ENCODE results near the gene PSMA1.

Gene PSMA1

GRCh38 chr11:14529951-14530350 is 9.8 kb upstream of the PSMA1 start:
- no peak for DNase-seq

DNA sequence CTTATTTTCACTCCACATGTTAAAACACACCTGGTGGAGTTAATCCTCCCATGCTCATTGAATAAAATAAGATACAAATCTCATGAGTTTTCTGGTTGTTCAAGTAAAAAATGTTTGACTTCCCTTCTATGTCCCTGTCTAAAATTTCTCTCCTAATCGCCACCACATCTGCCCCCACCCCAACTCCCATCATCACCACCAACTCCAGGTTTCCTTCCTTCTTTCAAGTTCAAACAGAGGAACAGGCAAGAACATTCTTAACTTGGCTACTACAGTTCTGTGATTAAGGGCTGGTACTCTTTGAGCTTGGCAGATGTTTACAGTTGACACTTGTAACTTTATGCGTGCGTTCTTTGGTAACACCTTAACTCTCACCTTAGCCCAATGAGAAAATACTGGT is 9.1 kb upstream of the PSMA1 start:
- no peak for DNase-seq

DNA sequence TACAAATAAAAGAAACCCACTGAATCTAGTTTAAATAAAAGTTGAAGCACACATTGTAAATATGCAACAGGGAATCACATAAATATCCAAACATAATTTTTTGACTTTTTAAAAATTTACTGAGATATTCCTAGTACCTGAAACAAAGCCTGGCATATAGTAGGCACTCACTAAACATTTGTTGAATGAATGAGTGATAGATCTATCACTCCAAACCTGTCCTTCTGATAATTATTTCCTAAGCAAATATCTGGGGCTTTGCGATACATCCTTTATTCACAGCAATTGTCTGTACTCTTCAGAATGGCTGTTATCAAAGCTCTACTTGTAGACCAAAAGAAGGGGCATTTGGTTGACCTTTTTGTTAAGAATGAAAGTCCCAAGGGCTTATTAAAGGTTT is 2.6 kb upstream of the PSMA1 start:
- no peak for DNase-seq

DNA sequence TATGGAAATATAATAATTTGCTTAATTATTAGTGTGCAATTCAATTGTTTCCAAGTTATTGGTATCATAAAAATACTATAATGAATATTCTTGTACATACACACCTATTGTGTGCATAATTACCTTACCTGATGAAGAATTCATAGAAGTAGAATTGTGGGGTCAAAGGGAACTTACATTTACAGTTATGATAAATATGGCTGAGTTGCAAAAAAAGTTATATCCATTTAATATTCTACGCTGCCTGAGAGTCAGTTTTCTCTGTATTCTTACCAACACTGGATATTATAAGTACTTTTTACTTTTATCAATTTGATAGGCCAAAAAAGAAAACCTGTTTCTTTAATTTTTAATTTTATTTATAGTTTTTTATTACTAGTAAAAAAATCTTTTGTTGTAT is 2.1 kb upstream of the PSMA1 start:
- DNase-seq: no peak

DNA sequence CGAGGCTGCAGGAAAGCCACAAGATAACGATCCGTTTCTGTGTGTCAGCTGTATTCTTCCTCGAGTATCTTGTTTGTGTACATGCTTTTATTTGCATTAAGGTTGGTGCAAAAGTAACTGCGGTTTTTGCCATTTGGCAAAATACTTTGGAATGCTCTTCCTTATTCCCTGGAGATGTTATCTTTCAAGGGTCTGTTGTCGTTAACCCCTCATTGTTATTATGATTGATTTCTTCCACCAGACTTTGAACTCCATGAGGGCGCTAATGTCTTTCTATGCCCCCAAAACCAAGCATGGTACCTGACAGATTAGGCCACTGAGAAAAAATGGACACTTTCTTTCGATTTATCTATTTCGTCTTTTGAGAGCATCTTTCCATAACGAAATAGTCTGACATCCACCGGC is 563 bp upstream of the PSMA1 start:
- no peak for DNase-seq

DNA sequence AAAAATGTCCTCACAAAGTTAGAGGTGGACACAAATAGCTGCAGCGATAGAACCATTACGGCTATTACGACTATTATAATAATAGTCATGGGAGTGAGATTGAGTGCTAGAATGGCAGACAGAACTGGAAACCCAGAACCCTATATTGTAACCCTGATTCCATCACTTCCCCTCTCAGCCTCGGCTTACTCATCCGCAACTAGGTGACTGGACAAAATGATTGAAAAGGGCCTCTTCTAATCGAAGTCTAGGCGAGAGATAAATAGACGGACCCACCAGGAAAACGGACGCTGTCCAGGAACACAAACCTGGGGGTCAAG is 629 bp downstream of the PSMA1 start:
- peak in 2 of 5 experiments; percentile 23 to 49 for DNase-seq

GRCh38 chr11:14518820-14519219 is 1.4 kb downstream of the PSMA1 start:
- no peak for DNase-seq

GRCh38 chr11:14513800-14514199 is 6.4 kb downstream of the PSMA1 start:
- DNase-seq: no peak

DNA sequence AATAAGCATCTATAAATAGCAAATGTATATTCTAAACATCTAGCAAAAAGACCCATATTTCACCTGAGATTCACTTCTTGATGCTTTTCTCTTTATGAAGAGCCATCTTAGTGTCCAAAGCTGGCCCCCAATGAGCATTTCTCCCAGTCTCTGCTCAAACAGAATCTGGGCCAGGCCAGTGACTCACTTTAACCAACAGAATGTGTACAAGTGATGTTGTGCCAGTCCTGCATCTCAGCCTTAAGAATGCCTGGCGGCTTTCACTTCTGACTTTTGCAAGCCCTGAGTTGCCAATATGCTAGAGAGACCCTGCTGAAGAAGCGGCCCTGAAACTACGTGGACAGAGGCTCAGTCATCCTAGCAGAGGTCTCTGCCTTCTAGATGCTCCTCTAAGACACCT is 13.7 kb downstream of the PSMA1 start:
- no peak for DNase-seq

GRCh38 chr11:14503023-14503422 is 17.2 kb downstream of the PSMA1 start:
- DNase-seq: no peak

GRCh38 chr11:14502039-14502438 is 18.1 kb downstream of the PSMA1 start:
- DNase-seq: no peak

GRCh38 chr11:14500181-14500651 is 20.0 kb downstream of the PSMA1 start:
- DNase-seq: peak in 4 of 5 experiments; percentile 17 to 82 (median 50)

DNA sequence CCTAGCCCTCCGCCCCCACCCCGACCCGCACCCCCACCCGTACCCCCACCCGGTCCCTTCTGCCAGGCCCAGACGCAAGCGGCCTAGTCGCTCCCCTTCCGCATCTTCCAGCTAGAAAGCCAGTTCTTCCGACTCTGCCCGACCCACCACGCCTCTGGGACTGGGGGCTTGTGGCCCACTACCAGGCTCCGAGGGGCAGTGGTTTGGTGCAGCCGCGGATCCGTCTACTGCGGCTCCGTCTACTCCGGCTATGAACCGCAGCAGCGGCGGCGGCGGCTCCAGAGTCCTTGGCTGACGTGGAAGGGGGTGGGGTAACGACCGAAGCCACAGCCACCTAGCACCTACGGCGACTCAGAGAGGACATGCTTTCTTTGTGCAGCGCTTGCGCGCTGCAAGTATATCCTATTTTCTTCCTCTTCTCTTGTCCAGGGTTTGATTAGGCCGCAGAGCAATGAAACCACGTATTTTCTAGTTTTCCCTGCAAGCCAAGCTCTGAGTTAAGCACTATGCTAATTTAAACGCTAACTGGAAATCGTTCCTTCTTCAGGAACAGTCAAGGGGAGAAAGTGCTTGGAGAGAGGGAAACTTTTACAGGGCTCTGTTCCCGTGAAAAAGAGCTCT is 20.5 kb downstream of the PSMA1 start, which contains the start of gene COPB1:
TSS of gene COPB1 (minus strand) at position 252 of the 621 bp plus-strand sequence. CDS start 883 bp downstream, outside the sequence.
- peak; percentile 81 to 98 (median 89) for DNase-seq

DNA sequence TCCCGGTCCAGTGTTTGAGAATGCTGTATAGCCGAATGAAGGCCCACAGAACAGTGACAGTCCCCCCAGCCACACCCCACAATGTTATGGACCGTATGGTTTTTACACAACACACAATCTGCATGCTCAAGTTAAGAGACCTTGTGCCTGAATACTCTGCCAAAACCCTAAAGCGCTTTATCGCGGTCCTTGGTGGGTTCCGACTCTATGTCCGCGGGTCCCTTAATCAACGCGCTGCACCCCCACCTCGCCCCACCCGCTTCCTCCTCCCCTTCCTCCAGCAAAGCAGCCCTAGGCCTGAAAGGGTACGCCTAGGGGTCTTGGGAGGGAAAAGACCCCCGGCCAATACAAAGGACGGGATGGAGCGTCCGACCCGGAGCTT is 21.0 kb downstream of the PSMA1 start:
- DNase-seq: peak in 4 of 5 experiments; percentile 10 to 58 (median 26)

DNA sequence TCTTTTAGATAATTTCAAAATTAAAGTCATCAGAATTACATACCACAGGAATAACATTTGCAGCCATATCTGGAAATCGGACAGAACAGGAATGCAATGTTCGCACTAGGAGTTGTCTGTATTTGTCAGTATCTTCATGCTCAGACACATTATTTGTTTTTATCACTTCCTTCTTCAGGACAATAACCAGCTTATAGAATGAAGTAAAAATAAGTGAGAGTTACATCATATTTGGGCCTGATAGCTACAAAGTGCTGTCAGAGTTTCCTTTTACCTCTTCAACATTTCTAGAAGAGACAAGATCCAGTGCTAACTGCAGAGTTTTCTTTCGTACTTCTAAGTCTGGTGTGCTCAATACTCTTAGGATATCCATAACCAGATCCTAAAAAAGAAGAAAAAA is 39.5 kb downstream of the PSMA1 start:
- DNase-seq: no peak

DNA sequence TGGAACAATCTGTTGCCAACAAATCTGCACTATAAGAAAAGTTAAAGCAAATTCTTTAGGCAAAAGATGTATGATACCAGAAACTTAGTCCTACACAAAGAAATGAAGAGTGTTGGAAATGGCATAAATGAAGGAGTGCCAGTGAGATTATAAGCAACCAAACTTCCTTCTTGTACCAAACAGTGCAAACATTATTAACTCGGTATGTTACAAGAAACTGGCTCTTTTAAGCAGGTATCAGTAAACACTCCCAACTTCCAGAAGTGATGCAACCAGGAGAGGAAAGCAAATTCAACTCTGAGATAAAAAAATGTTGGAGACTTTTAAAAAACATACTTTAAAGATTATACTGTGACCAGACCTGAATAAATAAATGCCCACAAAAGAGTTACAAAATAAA is 49.1 kb downstream of the PSMA1 start:
- DNase-seq: no peak

DNA sequence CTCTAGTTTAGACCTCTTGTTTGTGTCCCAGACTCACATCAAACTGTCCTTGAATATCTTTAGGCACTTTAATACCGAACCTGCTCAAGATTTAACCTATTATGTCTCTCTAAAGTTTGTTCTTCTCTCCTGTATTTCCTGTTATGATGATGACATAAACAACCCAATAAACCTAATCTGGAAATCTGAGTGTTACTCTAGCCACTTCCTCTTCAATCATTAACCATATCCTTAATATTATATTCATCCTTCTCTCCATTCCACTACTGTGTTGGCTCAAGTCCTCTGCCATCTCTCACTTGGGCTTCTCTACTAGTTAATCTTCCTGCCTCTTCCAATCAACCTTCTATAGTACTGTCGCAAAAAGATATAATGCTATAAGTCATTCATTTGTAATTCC is 56.6 kb downstream of the PSMA1 start:
- peak in 1 of 5 experiments; percentile 69 for DNase-seq

- DNase-seq: no peak
Observed at GRCh38 chr11:14460147-14460546, 60.0 kb downstream of the PSMA1 start.

DNA sequence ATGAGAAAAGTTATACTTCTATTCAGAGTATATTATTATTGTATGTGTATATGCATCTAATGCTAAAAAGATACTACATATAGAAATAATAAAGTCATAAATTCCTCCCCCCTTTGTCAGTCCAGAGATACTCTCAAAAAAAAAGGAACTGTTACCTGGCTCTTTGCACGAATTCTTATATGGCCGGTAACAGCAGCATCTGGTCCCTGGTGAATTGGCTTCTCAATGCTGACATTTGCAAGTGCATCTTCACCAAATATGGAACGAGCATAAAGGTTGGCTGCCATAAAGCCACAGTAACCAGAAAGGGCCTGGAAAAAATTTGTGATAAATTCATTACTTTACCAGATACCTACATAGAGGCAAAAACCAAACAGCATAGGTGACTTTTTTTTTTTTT is 61.8 kb downstream of the PSMA1 start:
- DNase-seq: no peak

- DNase-seq: no peak
Observed at GRCh38 chr11:14455648-14456430, 64.3 kb downstream of the PSMA1 start.
